Activated CD4-positive, alpha-beta memory T cell treated with anti-CD3 and anti-CD28 coated beads, Interleukin-2, amount 10 ng/mL, durations not matched to agents 7 days and 5 days (primary cell): ENCODE data around the gene S1PR3. TPM values are rescaled to one million over a fixed set of nuclear protein-coding genes. Genes with fewer than 3 reads are reported as not detected.

Source experiments
- CTCF ChIA-PET: fragments of 350-600 bp; sonication (Branson Sonifier 250); formaldehyde crosslinking; loops from one replicate; lab custom pipeline; 2021; ENCODE audit warnings: antibody characterized with exemption, inconsistent platforms; lab: Charles Lee
- POLR2A ChIA-PET: fragments of 350-600 bp; sonication (Branson Sonifier 250); formaldehyde crosslinking; loops from one replicate; lab custom pipeline; 2021; ENCODE audit warnings: antibody characterized with exemption; lab: Charles Lee
- DNase-seq: peaks from one replicate; pipeline ENCODE4 v3.0.0-alpha.2; 2020
- H3K27ac Mint-ChIP-seq: one replicate; pipeline ENCODE4 v1.8.0; 2021; ENCODE audit warnings: mild to moderate bottlenecking, mixed read lengths
- H3K27me3 Mint-ChIP-seq: one replicate; pipeline ENCODE4 v1.8.0; 2021; ENCODE audit warnings: mixed read lengths
- H3K36me3 Mint-ChIP-seq: one replicate; pipeline ENCODE4 v1.8.0; 2021; ENCODE audit warnings: low read depth, mixed read lengths
- H3K4me1 Mint-ChIP-seq: one replicate; pipeline ENCODE4 v1.8.0; 2021; ENCODE audit warnings: mixed read lengths
- H3K4me3 Mint-ChIP-seq: one replicate; pipeline ENCODE4 v1.8.0; 2021; ENCODE audit warnings: mild to moderate bottlenecking, mixed read lengths
- H3K9me3 Mint-ChIP-seq: one replicate; pipeline ENCODE4 v1.8.0; 2021; ENCODE audit warnings: mixed read lengths
- total RNA-seq, 2 experiments: library from RNA; stranded (reverse); gene quantifications; one replicate each; pipeline ENCODE4 v1.2.3, GENCODE V29; 2021

The S1PR3 gene
- total RNA-seq, 2 experiments from 2014 or later, result not detected

- DNase-seq, result no peak
- Mint-ChIP-seq H3K4me1 (no peaks in the 10 kb centered on the region), H3K36me3 (no peaks in the 10 kb centered on the region), H3K9me3 (no peaks in the 10 kb centered on the region), H3K4me3 (no peak overlapping the region), H3K27me3 (peaks cover 7% of the 10 kb centered on the region), H3K27ac (no peak overlapping the region)
- POLR2A ChIA-PET, result no interaction called here
- CTCF ChIA-PET, result interaction anchor here (0.9 to 1.4 kb wide), 6 partner anchors 8 to 1008 kb away, joined by 3 to 7 read pairs (median 4); no protein-coding TSS in a partner anchor
These were observed 9.1 kb downstream of the S1PR3 start for GRCh38 chr9:89000371-89000781.

GRCh38 chr9:89000973-89001916 is 10.0 kb downstream of the S1PR3 start:
- Mint-ChIP-seq H3K27ac (no peak overlapping the region), H3K27me3 (peaks cover 10% of the 10 kb centered on the region), H3K4me3 (no peak overlapping the region), H3K9me3 (no peaks in the 10 kb centered on the region), H3K4me1 (no peaks in the 10 kb centered on the region), H3K36me3 (no peaks in the 10 kb centered on the region)
- peak; percentile 71 for DNase-seq
- CTCF ChIA-PET, result interaction anchor here (0.8 to 1.4 kb wide), 9 partner anchors 9 to 1008 kb away, joined by 3 to 7 read pairs (median 3); no protein-coding TSS in a partner anchor
- POLR2A ChIA-PET, result no interaction called here

GRCh38 chr9:89001917-89002540 is 10.8 kb downstream of the S1PR3 start:
- Mint-ChIP-seq H3K27me3 (peaks cover 10% of the 10 kb centered on the region), H3K27ac (no peak overlapping the region), H3K4me1 (no peaks in the 10 kb centered on the region), H3K9me3 (no peaks in the 10 kb centered on the region), H3K36me3 (no peaks in the 10 kb centered on the region), H3K4me3 (no peak overlapping the region)
- DNase-seq, result no peak
- POLR2A ChIA-PET, result no interaction called here
- CTCF ChIA-PET, result no interaction called here

GRCh38 chr9:89002987-89003386 is 11.7 kb downstream of the S1PR3 start:
- ChIA-PET POLR2A (no interaction called here), CTCF (no interaction called here)

GRCh38 chr9:89005323-89005722 is 14.1 kb downstream of the S1PR3 start:
- Mint-ChIP-seq H3K4me1 (no peaks in the 10 kb centered on the region), H3K27ac (no peak overlapping the region), H3K36me3 (no peaks in the 10 kb centered on the region), H3K9me3 (no peaks in the 10 kb centered on the region), H3K27me3 (peaks cover 9% of the 10 kb centered on the region), H3K4me3 (no peak overlapping the region)
- ChIA-PET CTCF (no interaction called here), POLR2A (no interaction called here)
- no peak for DNase-seq

More at GRCh38 chr9:89002987-89003386, 11.7 kb downstream of the S1PR3 start:
- DNase-seq, result no peak
- Mint-ChIP-seq H3K27ac (no peak overlapping the region), H3K4me1 (no peaks in the 10 kb centered on the region), H3K4me3 (no peak overlapping the region), H3K27me3 (peaks cover 10% of the 10 kb centered on the region), H3K36me3 (no peaks in the 10 kb centered on the region), H3K9me3 (no peaks in the 10 kb centered on the region)

GRCh38 chr9:89006267-89006666 is 15.0 kb downstream of the S1PR3 start:
- ChIA-PET CTCF (no interaction called here), POLR2A (no interaction called here)
- H3K27ac Mint-ChIP-seq, result no peak overlapping the region
- H3K27me3 Mint-ChIP-seq, result peaks cover 5% of the 10 kb centered on the region
- H3K36me3 Mint-ChIP-seq, result no peaks in the 10 kb centered on the region
- H3K4me3 Mint-ChIP-seq, result no peak overlapping the region
- no peaks in the 10 kb centered on the region for H3K4me1 Mint-ChIP-seq
- no peak for DNase-seq
- H3K9me3 Mint-ChIP-seq, result no peaks in the 10 kb centered on the region

GRCh38 chr9:89006996-89007967 is 16.0 kb downstream of the S1PR3 start:
- DNase-seq, result no peak
- no peaks in the 10 kb centered on the region for H3K36me3 Mint-ChIP-seq
- no peaks in the 10 kb centered on the region for H3K4me1 Mint-ChIP-seq
- H3K27ac Mint-ChIP-seq, result no peak overlapping the region
- peaks cover 3% of the 10 kb centered on the region for H3K27me3 Mint-ChIP-seq
- no peaks in the 10 kb centered on the region for H3K9me3 Mint-ChIP-seq
- no peak overlapping the region for H3K4me3 Mint-ChIP-seq
- ChIA-PET POLR2A (no interaction called here), CTCF (no interaction called here)

DNA sequence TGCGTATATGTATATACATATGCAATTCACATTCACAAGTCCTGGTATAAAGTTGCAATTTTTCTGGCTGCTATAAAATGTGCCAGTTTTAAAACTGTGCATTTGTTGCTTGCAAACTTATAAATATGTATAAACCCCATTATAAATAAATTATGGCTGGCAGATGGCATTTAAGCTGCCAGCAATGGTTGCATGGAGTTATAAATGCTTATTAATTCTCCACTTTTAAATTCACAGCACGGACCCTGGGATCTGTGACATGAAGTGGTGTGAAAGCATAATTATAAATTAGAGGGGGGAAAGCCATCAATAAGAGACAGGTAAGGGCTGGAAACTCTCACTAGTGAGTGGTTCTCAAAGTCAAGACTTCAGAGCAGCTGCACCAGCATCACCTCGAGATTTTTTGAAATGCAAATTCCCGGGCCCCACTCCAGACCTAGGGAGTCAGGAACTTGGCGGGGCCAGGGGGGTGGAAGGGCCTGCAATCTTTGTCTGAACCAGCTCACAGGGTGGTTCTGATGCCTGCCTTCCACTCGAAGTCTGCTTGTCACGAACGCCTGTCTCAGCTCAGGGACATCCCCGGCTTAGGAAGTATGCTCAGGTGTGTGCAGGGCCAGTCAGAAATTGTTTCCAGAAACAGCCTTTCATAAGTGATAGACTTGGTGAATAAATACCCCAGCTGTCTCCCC is 16.9 kb downstream of the S1PR3 start:
- no peak overlapping the region for H3K27ac Mint-ChIP-seq
- no peaks in the 10 kb centered on the region for H3K4me1 Mint-ChIP-seq
- DNase-seq, result no peak
- H3K27me3 Mint-ChIP-seq, result peaks cover 3% of the 10 kb centered on the region
- H3K9me3 Mint-ChIP-seq, result no peaks in the 10 kb centered on the region
- CTCF ChIA-PET, result no interaction called here
- POLR2A ChIA-PET, result no interaction called here
- no peak overlapping the region for H3K4me3 Mint-ChIP-seq
- H3K36me3 Mint-ChIP-seq, result no peaks in the 10 kb centered on the region

GRCh38 chr9:89008744-89009545 is 17.7 kb downstream of the S1PR3 start:
- ChIA-PET CTCF (no interaction called here), POLR2A (no interaction called here)
- Mint-ChIP-seq H3K27ac (no peak overlapping the region), H3K4me3 (no peak overlapping the region), H3K4me1 (no peaks in the 10 kb centered on the region), H3K9me3 (no peaks in the 10 kb centered on the region), H3K36me3 (no peaks in the 10 kb centered on the region), H3K27me3 (peaks cover 3% of the 10 kb centered on the region)
- no peak for DNase-seq

- no peaks in the 10 kb centered on the region for H3K36me3 Mint-ChIP-seq
- DNase-seq, result no peak
- H3K27me3 Mint-ChIP-seq, result peaks cover 3% of the 10 kb centered on the region
- H3K9me3 Mint-ChIP-seq, result no peaks in the 10 kb centered on the region
- H3K4me1 Mint-ChIP-seq, result no peaks in the 10 kb centered on the region
- H3K4me3 Mint-ChIP-seq, result no peak overlapping the region
- H3K27ac Mint-ChIP-seq, result no peak overlapping the region
- ChIA-PET CTCF (no interaction called here), POLR2A (no interaction called here)
These were observed 18.2 kb downstream of the S1PR3 start for GRCh38 chr9:89009546-89009840.

GRCh38 chr9:89010056-89010455 is 18.8 kb downstream of the S1PR3 start:
- ChIA-PET CTCF (no interaction called here), POLR2A (no interaction called here)
- no peak overlapping the region for H3K4me3 Mint-ChIP-seq
- H3K27me3 Mint-ChIP-seq, result peaks cover 3% of the 10 kb centered on the region
- no peaks in the 10 kb centered on the region for H3K36me3 Mint-ChIP-seq
- no peak overlapping the region for H3K27ac Mint-ChIP-seq
- no peaks in the 10 kb centered on the region for H3K4me1 Mint-ChIP-seq
- DNase-seq, result no peak
- H3K9me3 Mint-ChIP-seq, result no peaks in the 10 kb centered on the region
